GM21825 (cell line): ENCODE data around the gene CPA2.
"Not testable (repeated sequence)": the region's sequence is repeated elsewhere in the genome, so short reads cannot be mapped to it uniquely, and the experiment has no call there.

Source experiments
- ATAC-seq: cut with Tn5 transposase; IDR thresholded peaks from one replicate; pipeline ENCODE4 v1.9.1; 2021; ENCODE audit warnings: mild to moderate bottlenecking, moderate library complexity; ENCODE audit not compliant: unreplicated experiment

CPA2 gene

DNA sequence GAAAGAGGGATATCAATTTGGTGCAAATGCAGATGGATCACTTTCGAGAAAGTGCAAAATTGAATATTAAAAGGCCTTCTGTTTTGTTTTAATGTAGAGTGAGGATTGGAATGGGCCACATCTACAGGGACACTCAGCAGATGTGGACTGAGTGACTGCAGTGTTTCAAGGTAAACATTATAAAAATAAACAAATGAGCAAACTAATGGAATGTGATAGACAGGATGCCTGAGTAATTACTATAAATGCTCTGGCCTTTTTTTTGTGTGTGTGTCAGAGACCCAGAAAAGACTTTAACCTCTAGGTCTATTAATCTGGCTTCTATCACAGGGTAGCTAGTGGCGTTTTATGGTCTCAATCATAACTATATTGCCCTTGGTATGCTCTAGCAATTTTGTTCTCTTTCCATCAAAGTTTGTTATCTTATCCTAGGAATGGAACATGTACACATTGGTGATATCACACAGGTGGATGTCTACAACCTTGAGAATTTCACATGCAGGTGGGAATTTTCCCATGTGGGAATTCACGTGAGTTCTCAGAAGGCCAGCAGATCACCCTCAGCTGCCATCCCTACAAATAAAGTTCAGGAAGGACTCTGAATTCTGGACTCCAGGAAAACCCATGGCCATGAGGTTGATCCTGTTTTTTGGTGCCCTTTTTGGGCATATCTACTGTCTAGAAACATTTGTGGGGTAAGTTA lies at the start of gene CPA2:
TSS of gene CPA2 (plus strand) at position 606 of the 703 bp plus-strand sequence. CDS start at position 625, 19 bp downstream.
- no peak for ATAC-seq

DNA sequence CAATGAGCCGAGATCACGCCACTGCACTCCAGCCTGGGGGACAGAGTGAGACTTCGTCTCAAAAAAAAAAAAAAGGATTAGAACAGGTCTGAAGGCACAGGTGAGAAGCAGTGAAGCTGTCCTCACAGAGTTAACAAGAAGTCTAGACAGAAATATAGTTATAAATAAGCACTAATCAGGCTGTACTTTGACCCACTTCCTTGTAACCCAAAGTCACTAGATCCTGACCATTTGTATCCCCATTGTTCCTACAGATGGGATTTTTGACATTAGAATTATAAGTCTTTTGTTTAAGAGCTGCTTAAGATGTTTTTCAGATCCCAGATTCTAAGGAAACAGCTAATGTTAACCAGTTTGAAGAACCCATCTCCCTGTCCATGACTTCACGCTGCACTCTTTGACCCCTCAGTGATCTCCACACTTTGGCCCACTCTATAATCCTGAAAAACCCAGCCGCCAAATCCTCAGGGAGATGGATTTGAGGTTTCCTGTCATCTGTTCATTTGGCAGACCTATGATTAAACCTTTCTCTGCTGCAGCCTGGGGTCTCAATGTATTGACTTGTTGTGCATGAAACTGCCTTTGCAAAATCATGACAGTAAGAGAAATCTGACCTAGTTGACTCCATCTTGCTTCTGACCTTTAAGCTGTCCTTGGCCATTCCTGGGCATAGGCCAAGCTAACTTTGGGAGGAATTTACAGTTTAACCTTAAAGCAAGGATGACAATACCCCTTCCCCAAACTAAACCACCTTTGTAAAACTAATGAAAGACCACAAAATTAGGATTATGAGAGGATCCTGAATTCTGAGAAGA lies 47.6 kb upstream of the CPA2 start:
- ATAC-seq, result no peak

DNA sequence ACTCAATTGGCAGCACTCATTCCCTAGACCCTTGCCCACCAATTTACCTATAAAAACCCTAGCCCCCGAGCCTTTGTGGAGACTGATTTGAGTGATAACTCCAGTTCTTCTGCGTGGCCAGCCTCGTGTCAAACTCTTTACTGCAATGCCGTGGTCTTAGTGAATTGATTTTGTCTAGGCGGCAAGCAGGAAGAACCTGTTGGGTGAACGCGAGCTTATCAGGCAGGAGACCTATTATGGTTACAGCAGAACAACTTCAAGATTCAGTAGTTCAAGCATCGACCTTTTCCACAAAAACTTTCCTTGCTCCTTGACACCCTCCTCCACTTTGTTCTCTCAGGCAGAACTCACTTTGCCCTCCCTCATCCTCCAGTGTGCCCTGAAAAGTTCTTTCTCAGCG lies 46.8 kb upstream of the CPA2 start:
- ATAC-seq, result no peak

DNA sequence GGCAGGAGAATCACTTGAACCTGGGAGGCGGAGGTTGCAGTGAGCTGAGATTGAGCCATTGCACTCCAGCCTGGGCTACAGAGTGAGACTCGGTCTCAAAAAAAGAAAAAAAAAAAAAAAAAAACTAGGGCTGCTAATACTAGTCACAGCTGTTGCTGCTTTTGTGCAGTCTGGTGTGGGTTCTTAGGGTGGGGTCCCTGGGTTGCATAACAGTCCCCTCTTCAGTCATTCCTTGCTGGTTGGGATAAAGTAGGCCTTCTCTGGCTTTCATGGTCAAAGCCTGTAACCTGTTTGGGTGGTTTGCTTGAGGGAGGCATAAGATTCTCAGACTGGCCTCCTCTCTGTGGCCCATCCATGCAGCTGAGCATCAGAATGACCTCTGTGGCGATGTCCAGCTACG lies 44.9 kb upstream of the CPA2 start:
- ATAC-seq, result no peak

DNA sequence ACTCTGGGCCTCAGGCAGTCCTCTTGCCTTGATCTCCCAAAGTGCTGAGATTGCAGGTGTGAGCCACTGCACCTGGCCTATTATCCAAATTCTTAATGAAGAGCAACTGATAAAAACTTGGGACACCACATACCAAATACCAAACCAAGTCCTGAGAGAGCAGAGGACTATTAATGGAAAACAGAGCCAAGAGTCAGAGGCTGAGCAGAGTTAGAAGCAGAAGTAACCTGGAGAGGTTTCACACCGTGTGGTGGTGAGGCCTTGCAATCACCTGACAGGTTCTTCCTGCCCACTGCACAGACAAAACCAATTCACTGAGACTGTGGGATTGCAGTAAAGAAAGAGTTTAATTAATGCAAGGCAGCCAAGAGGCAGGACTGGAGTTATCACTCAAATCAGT lies 43.0 kb upstream of the CPA2 start:
- no peak for ATAC-seq

DNA sequence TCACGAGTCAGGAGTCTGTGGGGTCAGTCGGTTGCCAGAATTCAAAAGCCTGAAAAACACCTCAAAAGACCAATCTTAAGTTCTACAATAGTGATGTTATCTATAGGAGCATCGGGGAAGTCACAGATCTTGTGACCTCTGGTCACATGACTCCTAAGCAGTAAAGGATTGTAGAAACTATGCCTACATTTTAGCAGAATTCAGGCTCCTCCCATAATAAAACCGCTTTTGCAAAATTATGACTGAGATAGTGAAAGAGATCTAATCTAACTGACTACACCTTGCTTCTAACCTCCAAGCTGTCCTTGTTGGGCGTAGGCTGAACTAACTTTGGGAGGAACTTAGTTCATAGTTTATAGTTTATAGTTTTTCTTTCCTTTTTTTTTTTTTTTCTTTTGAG lies 42.5 kb upstream of the CPA2 start:
- ATAC-seq, result no peak

DNA sequence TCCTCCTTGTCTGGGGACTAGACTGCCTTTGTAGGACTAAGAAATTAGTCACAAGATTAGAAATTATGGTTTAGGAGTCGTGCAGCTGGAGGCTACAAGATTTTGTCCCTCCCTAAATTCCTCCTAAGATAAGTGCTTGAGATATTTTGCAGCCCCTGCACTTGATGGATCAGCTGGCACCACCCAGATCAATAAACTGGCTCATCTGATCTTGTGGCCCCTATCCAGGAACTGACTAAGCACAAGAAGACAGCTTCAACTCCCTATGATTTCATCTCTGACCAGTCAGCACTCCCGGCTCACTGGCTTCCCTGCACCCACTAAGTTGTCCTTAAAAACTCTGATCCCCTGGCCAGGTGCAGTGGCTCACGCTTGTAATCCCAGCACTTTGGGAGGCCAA lies 41.7 kb upstream of the CPA2 start:
- not testable (repeated sequence) for ATAC-seq

DNA sequence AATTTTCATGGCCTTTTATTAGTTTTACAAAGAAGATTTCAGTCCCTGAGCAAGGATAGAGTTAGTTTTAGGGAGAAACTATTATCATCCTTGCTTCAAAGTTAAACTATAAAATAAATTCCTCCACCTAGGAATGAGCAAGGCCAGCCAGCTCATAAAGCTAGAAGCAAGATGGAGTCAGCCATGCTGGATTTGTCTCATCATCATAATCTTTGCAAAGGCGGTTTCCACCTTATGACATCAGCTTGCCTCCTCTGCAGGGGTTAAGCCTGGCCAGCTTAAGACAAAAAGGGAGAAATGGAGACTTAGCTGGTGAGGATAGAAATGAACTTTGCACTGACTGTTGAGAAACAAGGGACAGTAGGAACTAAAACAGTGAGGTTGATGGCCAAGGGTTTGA lies 40.3 kb upstream of the CPA2 start:
- no peak for ATAC-seq

DNA sequence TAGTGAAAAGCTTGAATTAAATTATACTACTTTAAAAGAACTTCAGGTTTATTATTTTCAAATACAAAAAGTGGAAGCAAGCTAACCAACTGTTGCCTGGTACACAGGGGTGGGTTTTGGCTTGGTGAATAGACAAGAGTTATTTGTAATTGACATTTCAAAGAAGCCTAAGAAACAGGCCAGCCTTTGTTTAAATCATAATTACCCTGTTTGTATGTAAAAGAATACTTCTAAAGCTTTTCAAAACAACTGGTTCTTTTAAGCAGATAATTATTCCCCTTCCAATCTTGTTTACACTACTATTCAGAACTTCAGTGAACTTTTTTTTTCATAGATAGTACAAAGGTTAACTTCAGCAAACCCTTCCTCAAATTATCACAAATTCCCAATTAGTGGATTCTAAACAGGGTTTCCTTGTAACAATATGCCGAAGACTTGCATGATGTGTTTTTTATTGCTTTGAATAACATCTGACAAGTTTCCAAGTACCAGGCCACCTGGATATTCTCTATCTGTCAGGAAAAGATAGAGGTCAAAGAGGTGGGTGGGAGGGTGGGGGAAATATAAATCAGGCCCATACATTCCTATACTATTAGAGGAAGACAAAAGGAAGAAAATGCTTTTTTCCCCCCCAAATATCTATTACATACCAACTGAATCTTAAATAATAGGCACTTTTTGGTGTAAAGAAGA lies 38.6 kb upstream of the CPA2 start:
- ATAC-seq, result no peak

DNA sequence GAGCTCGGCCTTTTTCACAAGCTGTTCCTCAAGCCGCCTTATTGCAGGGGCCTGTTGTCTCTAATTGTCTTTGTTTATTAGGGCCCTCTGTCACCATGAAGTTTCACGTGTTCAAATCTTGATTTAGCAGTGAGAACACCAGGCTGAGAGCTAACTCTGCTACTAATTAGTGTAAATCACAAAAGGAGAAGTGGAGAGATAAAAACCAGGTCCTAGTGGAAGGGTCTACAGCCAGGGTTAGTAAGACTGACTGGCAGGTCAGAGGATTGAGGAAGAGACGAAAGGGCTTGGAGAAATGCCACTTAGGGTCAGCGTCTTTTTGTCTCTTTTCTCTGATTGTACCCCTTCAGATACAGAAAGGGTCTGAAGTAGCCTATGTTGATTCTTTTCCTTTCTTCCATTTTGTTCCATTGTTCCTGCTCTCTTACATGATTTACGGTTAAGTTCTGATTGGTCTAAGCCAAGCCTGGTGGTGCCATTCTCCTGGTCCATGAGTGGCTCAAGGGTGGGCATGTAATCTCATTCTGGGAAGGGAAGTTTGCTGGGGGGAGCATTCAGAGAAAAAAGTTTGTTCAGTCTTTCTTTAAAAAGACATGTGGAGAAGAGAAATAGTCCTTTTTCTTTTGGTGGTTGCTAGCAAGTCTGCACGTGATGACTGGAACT lies 37.7 kb upstream of the CPA2 start:
- ATAC-seq, result no peak

DNA sequence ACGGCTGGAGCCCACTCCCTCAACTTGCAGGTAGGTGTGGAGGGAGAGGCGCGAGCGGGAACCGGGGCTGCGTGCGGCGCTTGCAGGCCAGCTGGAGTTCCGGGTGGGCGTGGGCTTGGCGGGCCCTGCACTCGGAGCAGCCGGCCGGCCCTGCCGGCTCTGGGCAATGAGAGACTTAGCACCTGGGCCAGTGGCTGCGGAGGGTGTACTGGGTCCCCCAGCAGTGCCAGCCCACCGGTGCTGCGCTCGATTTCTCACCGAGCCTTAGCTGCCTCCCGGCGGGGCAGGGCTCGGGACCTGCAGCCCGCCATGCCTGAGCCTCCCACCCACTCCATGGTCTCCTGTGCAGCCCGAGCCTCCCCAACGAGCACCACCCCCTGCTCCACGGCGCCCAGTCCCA lies 36.7 kb upstream of the CPA2 start:
- ATAC-seq, result not testable (repeated sequence)

DNA sequence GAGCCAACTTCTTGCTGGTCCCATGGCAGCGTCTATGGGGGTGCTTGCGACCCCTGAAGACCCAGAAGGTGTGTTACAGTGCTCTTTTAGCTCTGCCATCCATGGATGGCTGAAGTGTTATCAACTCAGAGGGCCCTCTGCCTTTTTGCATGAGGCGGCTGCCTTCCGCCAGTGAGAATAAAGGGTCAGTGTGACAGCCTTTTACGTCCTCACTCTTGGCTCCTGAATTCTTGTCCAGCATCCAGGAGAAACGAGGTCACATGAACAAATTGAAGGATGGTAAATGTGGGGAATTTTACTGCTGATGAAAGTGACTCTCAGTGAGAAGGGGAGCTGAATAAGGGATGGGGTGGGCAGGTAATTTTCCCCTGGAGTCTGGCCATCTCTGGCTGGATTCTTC lies 34.9 kb upstream of the CPA2 start:
- ATAC-seq, result no peak

DNA sequence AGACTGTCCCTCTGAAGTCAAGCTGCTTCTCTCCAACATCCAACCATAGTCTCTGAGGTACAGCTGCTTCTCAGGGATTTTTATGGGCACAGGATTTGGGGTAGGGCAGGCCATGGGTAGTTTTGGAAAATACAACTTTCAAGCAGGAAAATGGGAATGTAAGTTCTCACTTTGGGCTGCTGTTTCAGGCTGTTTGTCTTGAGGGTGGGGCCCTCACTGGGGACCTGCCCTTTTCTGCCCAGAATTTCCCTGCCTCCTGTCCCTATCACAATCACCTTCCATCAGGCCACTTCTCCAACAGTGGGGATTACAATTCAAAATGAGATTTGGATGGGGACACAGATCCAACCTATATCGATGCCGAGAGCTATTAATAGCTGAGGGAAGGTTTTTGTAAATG lies 34.5 kb upstream of the CPA2 start:
- no peak for ATAC-seq

DNA sequence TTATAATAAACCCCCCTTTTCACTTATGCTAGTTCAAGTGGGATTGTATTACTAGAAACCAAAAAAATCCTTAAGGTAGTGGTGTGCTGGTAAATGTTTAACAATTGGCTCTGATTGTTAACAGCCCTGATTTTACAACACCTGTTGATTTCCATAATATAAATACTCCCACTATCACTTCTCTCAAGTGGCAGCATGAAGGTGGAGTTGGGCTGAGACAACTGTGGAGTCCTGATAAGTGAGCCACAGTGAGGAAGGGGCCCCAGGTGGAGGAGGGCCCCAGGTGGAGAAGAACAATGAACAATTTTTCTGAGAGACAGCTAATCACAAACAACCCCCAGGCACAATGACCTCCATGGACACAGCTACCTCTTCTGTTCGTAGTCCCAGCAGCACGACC lies 32.6 kb upstream of the CPA2 start:
- ATAC-seq, result no peak

DNA sequence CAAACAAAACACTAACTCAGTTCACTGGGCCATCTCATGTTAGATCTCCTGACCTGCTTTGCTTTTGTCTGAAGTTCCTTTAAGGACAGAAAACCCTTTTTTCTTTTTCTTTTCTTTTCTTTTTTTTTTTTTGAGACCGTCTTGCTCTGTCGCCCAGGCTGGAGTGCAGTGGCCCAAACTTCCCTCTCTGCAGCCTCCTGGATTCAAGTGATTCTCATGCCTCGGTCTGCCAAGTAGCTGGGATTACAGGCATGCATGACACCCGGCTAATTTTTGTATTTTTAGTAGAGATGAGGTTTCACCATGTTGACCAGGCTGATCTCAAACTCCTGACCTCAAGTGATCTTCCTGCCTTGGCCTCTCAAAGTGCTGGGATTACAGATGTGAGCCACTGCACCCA lies 30.3 kb upstream of the CPA2 start:
- ATAC-seq, result not testable (repeated sequence)

DNA sequence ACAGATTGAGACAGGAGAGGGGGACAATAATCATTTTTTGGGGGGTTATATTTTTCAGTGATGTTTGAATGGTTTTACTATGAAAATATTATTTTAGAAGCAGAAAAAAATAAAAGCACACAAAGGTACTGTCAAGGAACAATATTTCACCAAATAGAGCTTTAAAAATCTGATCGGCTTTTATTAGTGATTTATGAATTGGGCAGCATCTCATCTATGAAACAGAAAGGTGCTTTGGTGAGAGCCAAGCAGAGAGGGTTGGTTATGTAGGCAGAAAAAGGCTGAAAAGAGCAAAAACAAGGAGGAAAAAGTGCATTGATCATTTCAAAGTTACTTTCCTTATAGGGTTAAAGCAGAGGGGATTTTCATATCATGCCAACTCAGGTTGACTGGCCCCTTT lies 26.4 kb upstream of the CPA2 start:
- ATAC-seq, result no peak

DNA sequence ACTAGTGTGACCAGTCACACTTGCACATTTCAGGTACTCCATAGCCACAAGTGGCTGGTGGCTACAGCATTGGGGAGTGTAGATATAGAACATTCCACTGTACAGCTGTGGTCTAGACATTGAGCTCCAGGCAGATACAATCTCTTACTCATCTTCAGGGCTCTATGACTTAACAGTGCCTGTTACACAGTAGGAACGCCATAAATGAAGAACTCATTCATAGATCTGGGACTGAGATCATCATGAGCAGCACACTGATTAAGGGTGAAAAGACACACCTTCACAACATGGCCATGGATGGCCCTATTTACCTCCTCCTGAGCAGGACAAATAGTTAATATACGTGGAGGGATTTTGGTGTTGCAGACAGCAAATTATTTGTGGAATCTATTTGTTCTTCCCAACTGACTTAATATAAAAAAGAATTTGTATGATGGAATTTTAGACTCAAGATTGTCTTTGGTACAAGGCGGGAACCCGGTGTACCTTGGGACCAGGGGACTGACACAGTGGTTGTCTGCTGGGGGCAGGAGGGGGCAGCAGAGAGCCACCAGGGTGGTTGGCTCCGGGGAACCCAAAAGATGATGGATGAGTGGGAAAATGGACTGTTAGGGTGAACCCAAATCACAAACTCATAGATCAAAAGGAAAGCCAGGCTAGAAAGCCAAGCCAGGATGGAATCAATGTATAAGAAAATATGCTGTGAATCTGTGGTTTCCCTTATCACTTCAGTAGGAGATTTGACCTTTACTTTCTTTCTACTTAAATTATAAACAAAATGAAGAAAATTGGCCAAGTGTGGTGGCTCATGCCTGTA lies 24.3 kb upstream of the CPA2 start:
- no peak for ATAC-seq

DNA sequence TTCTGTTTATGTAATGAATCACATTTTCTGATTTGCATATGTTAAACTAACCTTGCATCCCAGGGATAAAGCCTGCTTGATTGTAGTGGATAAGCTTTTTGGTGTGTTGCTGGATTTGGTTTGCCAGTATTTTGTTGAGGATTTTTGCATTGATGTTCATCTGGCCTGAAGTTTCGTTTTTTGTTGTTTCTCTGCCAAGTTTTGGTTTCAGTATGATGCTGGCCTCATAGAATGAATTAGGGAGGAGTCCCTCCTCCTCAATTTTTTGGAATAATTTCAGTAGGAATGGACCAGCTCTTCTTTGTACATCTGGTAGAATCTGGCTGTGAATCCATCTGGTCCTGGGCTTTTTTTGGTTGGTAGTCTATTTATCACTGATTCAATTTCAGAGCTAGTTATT lies 23.2 kb upstream of the CPA2 start:
- not testable (repeated sequence) for ATAC-seq

DNA sequence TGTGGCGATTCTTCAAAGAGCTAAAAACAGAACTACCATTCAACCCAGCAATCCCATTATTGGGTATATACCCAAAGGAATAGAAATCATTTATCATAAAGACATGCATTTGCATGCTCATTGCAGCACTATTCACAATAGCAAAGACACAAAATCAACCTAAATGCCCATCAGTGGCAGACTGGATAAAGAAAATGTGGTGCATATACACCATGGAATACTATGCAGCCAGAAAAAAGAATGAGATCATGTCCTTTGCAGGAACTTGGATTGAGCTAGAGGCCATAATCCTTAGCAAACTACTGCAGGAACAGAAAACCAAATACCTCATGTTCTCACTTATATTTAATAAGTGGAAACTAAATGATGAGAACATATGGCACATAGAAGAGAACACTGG lies 20.2 kb upstream of the CPA2 start:
- not testable (repeated sequence) for ATAC-seq

DNA sequence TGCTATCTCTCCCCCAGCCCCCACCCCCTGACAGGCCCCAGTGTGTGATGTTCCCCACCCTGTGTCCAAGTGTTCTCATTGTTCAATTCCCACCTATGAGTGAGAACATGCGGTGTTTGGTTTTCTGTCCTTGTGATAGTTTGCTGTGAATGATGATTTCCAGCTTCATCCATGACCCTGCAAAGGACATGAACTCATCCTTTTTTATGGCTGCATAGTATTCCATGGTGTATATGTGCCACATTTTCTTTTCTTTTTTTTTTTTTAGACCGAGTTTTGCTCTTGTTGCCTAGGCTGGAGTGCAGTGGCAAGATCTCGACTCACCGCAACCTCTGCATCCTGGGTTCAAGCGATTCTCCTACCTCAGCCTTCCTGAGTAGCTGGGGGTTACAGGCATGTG lies 17.8 kb upstream of the CPA2 start:
- not testable (repeated sequence) for ATAC-seq
